ENCODE results near the gene EDDM13.
"Not testable (repeated sequence)": the region's sequence is repeated elsewhere in the genome, so short reads cannot be mapped to it uniquely, and the experiment has no call there.

The EDDM13 gene

DNA sequence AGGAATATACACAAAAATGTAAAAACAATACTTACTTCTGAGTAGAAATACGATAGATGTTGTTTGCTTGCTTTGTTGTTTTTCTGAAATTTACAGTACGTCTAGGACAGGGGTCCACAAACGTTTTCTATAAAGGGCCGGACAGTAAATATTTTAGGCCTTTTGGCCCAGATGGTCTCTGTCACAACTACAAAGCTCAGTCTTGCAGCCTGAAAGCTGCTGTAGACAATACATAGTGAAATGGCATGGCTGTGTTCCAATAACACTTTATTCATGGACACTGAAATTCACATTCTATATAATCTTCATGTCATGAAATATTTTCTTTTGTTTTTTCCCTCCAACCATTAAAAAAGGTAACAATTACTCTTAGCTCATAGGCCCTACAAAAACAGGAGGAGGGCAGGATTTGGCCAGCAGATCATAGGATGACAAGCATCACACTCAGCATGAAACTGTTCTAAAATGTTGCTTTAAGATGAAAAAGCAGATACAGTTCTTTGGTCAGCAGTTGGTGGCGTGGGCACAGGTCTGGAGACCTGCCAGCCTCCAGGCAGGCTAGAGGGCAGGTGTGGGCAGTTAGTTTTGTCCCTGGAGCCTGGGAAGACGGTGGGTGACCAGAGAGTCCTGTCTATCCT, at the start of gene EDDM13:
EDDM13 (plus strand) TSS at position 588 of the 638 bp plus-strand sequence. CDS start 87 bp downstream, outside the sequence.
- in situ Hi-C loops (cut with MboI; ENCODE audit: low sequenced_read_pairs), result no loop called here

DNA sequence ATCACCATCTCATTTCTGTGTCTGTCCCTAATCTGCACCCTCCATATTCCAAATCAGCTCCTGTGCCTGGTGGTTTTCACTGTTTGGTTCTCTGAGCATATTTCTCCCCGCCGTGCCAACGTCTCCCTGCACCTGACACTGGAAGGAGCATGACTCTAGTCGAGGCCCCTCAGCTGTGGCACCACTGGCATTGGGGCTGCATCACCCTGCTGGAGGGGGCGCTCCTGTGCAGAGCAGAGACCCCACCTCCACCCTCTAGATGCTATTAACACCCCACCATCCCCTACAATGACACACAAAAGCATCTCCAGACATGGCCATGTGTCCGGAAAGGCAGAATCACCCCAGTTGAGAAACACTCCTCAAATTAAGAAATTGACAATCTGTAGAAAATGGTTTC, 49.6 kb upstream of the EDDM13 start:
- in situ Hi-C loops (cut with MboI; ENCODE audit: low sequenced_read_pairs), result no loop called here

GRCh38 chr19:56223481-56223880, 49.1 kb upstream of the EDDM13 start:
- in situ Hi-C loops (cut with MboI; ENCODE audit: low sequenced_read_pairs), result no loop called here

GRCh38 chr19:56245121-56245740, 27.3 kb upstream of the EDDM13 start:
- in situ Hi-C loops (cut with MboI; ENCODE audit: low sequenced_read_pairs), result loop anchor here (10.0 kb wide), 1 partner anchor 170 kb away; no protein-coding TSS in a partner anchor

DNA sequence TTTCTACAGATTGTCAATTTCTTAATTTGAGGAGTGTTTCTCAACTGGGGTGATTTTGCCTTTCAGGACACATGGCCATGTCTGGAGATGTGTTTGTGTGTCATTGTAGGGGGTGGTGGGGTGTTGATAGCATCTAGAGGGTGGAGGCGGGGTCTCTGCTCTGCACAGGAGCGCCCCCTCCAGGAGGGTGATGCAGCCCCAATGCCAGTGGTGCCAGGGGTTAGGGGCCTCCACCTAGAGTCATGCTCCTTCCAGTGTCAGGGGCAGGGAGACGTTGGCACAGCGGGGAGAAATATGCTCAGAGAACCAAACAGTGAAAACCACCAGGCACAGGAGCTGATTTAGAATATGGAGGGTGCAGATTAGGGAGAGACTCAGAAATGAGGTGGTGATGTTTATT, 26.8 kb upstream of the EDDM13 start:
- in situ Hi-C loops (cut with MboI; ENCODE audit: low sequenced_read_pairs), result loop anchor here (10.0 kb wide), 1 partner anchor 171 kb away; no protein-coding TSS in a partner anchor

DNA sequence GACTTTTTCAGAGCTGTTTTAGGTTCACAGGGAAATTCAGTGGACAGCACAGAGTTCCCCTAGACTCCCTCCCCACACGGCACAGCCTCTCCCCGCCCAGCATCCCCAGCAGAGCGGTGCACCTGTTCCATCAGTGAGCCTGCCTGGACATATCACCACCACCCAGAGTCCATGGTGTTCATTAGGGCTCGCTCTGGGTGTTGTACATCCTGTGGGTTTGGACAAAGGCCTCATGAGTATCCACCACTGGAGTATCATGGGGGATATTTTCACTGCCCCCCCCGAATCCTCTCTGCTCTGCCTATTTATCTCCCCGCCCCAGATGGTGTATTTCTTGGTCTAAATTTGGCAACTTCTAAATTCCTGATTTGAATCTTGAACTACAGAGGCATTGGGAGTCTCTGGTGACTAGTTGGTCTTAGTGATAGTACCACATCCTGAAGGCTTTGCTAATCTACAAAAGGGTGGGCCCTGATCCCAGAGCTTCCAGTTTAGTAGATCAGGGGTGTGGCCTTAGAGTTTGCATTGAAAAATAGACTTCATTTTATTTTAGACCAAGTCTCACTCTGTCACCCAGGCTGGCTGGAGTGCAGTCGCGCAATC, 23.7 kb upstream of the EDDM13 start:
- in situ Hi-C loops (cut with MboI; ENCODE audit: low sequenced_read_pairs), result loop anchor here (10.0 kb wide), 1 partner anchor 174 kb away; no protein-coding TSS in a partner anchor

DNA sequence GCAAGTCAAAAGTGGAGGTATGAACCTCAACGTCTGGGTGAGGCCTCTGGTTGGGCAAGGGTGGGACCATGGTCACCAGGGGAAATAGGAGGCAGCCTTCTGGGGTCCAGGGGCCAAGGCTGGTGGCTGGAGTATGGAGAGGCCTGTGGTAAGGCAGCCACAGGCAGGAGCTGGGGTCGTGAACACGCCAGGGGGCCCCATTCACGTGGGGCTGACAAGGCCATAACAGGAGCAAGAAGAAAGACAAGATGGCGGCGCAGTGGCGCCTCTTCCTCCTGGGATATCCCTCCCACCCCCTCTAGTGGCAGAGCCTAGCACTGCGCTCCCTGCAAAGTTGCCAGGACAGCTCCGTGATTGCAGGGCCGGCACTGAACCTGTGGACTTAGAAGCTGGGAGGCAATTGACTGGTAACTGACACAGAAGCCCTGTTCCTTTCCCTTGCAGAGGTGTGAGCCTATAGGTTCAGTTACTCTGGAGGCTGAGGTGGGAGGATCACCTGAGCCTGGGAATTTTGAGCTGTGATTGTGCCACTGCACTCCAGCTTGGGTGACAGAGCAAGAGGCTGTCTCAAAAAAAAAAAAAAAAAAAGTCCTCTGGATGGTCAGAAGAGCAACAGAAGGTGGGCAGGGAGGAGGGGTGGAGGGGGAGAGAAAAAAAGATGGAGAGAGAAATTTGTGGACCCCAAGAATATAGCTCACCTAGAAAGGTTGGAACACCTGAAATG, 19.7 kb upstream of the EDDM13 start:
- in situ Hi-C loops (cut with MboI; ENCODE audit: low sequenced_read_pairs), result loop anchor here (10.0 kb wide), 1 partner anchor 72 kb away; no protein-coding TSS in a partner anchor

DNA sequence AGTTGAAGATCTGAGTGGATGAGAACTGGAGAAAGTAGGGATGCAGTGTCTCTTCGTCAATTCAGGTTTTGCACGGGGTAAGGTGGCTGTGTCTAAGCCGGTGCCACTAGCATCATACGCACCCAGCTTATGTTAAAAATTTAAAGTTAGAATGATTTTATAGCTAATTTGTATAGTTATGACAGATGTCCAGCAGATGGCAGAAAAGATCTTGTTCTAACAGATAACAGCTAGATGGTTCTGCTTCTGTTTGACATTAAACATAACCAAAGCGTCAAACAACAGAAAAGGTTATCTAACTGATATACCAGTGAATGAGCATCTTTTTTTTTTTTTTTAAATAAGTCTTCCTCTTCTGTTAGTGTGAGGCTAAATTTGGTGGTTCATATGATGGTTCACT, 18.8 kb upstream of the EDDM13 start:
- in situ Hi-C loops (cut with MboI; ENCODE audit: low sequenced_read_pairs), result loop anchor here (10.0 kb wide), 1 partner anchor 71 kb away; no protein-coding TSS in a partner anchor

- in situ Hi-C loops (cut with MboI; ENCODE audit: low sequenced_read_pairs), result loop anchor here (10.0 kb wide), 1 partner anchor 67 kb away; no protein-coding TSS in a partner anchor
These were observed 14.3 kb upstream of the EDDM13 start for GRCh38 chr19:56258272-56258671.

DNA sequence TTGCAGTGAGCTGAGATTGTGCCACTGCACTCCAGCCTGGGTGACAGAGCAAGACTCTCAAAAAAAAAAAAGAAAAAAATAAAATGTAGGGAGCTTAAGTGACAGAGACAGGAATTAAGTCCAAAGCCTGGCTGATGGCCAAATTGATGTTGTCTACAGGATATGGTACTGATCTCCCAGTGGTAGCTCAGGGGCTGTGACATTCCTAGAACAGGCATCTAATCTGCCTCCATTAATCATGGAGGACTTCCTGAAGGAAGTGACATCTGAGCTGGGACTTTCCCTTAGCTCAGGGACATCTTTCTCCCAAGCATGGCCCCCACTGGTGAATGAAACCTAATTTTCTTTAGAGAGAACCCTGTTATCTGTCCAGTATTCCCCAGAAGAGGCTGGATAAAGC, 11.4 kb upstream of the EDDM13 start:
- in situ Hi-C loops (cut with MboI; ENCODE audit: low sequenced_read_pairs), result no loop called here

DNA sequence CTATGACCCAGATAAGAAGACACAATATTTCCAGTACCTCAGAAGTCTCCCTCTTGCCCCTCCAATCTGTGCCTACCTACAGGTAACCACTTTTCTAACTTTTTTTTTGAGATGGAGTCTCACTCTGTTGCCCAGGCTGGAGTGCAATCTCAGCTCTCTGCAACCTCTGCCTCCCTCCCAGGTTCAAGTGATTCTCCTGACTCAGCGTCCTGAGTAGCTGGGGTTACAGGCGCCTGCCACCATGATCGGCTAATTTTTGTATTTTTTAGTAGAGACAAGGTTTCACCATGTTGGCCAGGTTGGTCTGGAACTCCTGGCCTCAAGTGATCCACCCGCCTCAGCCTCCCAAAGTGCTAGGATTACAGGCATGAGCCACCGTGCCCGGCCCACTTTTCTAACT, 10.6 kb upstream of the EDDM13 start:
- in situ Hi-C loops (cut with MboI; ENCODE audit: low sequenced_read_pairs), result not testable (repeated sequence)

DNA sequence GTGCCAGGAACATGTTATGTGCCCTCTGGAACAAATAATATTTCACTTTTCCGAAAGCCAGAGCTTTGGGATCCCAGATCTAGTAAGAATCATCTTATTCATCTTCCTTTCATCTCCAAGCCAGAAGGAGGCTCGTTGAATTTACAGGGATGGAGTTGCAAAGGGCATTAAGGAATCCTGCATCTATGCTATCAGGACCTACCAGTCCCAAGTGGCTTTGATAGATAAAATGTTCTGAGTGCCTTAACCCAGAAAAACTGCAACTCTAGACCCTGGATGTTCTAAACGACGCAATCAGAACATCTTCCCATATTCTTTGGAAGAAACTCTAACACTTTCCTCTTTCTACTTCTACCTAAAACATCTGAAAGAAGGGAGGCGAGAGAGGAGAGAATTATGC, 9.2 kb upstream of the EDDM13 start:
- in situ Hi-C loops (cut with MboI; ENCODE audit: low sequenced_read_pairs), result no loop called here

DNA sequence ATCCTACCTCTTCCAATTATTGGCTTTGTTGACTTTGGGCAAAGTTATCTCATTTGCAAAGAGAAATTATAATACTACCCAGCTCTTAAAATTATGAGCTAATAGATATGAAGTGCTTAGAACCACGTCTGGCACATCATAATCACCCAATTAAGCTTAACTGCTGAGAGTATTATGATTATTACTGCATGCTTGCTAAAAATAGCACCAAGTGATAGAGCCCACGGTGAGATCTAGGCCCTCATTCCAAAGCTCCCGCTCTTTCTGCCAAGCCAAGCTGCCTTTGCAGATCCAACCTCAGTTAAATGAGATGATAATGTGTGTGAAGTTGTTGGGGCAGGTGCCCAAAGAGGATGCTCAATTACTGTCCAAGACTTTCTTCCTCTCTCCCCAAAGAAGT, 6.5 kb upstream of the EDDM13 start:
- in situ Hi-C loops (cut with MboI; ENCODE audit: low sequenced_read_pairs), result no loop called here

GRCh38 chr19:56269348-56269747, 3.2 kb upstream of the EDDM13 start:
- in situ Hi-C loops (cut with MboI; ENCODE audit: low sequenced_read_pairs), result no loop called here

DNA sequence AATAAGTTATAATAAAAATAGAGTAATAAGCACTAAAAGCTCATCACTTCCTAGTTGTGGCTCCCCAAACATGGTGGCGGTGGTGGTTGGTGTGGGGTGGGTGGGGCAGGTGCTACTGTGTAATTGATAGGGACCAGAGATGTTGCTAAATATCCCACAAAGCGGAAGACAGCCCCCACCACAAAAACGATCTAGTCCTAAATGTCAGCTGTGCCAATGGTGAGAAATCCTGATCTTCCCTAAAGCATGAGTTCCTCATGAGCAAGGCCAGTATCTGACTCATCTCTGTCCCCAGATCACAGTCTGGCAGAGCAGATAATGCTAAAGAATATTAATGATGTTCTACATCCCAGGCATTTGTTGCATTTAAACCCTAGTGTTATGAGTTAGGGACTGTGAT, 1.9 kb upstream of the EDDM13 start:
- in situ Hi-C loops (cut with MboI; ENCODE audit: low sequenced_read_pairs), result no loop called here

GRCh38 chr19:56271151-56271550, 1.4 kb upstream of the EDDM13 start:
- in situ Hi-C loops (cut with MboI; ENCODE audit: low sequenced_read_pairs), result no loop called here

DNA sequence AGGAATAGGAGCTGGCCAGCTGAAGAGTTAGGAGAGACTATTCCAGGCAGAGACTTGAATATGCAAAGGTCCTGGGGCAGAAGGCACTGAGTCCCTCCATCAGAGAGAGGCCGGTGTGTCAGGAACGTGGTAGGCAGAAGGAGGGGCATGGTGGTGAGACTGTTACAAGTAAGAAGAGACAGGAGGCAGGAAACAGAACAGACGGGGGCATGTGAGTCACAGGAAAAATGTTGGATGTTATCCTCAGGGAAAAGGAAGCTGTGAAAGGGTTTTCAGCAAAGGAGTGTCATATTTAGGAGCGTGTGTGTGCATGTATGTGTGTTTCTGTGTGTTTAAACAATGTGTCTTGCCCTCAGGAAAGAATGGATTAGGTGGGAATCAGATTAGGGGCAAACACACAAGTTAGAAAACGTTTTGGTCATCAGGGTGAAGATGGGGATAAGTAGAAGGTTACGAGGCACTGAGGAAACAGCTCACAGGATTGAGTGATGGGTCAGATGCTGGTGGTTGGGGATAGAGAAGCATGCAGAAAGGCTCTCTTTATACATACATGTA, 1.1 kb downstream of the EDDM13 start:
- in situ Hi-C loops (cut with MboI; ENCODE audit: low sequenced_read_pairs), result no loop called here

DNA sequence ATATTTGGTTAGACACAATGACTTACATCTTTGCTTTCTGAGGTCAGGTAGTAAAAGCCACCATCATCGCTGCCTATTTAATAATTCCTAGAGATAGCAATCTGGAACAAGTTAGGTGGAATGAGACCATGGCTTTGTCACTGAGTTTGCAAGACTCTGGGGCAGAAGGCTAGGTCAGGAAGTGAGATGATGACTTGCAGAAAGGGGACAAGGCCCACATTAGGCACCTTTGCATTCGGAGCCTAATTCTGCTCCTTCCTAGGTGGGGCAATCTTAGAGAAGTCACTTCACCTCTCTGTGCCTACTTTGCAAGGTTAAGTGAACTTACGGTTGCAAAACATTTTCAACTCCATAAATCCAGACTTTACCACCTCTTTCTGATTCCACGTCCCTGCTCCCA, 10.3 kb downstream of the EDDM13 start:
- in situ Hi-C loops (cut with MboI; ENCODE audit: low sequenced_read_pairs), result no loop called here

GRCh38 chr19:56284746-56285145, 12.2 kb downstream of the EDDM13 start:
- in situ Hi-C loops (cut with MboI; ENCODE audit: low sequenced_read_pairs), result no loop called here

DNA sequence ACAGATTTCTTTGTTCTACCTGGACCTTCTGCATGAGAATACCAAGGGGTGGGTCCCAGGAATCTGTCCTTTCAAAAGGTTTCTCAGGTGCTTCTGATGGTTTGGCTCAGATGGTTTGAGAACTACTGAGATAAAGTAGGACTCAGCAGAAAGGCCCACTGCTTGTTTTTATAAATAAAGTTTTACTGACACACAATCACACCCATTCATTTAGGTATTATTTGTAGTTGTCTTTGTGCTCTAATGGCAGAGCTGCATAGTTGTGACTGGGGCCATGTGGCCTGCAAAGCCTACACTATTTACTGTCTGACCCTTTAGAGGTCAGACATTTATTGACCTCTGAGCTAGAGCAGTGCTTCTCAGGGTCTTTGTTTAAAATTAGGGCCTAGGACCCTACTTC, 17.6 kb downstream of the EDDM13 start:
- in situ Hi-C loops (cut with MboI; ENCODE audit: low sequenced_read_pairs), result no loop called here

GRCh38 chr19:56291867-56292266, 19.3 kb downstream of the EDDM13 start:
- in situ Hi-C loops (cut with MboI; ENCODE audit: low sequenced_read_pairs), result no loop called here

Measured in HL-60/S4 (cell line).